Muscle of back (tissue), 13 donors: Measurements from ENCODE around the gene GCKR. TPM values are rescaled to one million over a fixed set of nuclear protein-coding genes. Genes with fewer than 3 reads are reported as not detected.

Source experiments
- DNase-seq, 3 donors: peaks; one replicate each; pipeline versions ENCODE4 v3.0.0 to v3.0.0-alpha.2; 2013
- long read RNA-seq, 9 donors: transcript quantifications; one replicate each; lab custom pipeline, GENCODE V29; 2026
- polyA plus RNA-seq, 10 donors: library from polyadenylated mRNA; unstranded; fragments of 120-200 nt; gene quantifications; one replicate each; pipeline ENCODE4 v1.2.1, GENCODE V29; 2013; ENCODE audit not compliant: insufficient read length in 10 of 10

GCKR gene
- under 1 TPM in 2 of 10 donors, not detected in 8; 0.05 to 0.29 TPM for polyA plus RNA-seq
- long read RNA-seq, donor 1 = 0 reads
- long read RNA-seq, donor 2 = 0 reads
- long read RNA-seq, donor 3 = 0 reads
- long read RNA-seq, donor 4 = 0 reads
- long read RNA-seq, donor 5 = 0 reads
- long read RNA-seq, donor 6 = 0 reads
- long read RNA-seq, donor 7 = 0 reads
- long read RNA-seq, donor 8 = 0 reads
- long read RNA-seq, donor 9 = 0 reads

- DNase-seq = no peak
Measured at GRCh38 chr2:27496357-27497287, at the start of gene GCKR. GCKR (plus strand) TSS chr2:27496839; CDS start chr2:27496905, 66 bp downstream.

DNA sequence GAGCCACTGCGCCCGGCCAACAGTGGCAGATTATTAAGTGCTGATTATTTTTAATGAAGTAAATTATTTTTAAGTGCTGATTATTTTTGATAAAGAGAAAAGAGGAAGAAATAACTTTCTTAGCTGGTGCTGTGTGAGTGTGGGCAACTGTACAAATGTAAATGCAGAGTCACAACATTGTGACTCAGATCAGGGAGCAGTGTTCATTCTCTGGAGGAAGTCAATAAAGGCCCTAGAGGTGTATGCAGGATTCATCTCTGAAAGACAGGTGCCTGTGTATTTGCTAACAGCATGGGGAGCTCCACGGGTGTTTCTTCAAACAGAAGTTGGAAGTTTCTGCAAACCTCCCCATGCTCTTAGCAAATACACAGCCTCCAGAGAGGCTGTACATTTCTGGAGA, 48.3 kb upstream of the GCKR start:
- DNase-seq = no peak

- no peak for DNase-seq
Measured at GRCh38 chr2:27451095-27451494, 45.5 kb upstream of the GCKR start.

DNA sequence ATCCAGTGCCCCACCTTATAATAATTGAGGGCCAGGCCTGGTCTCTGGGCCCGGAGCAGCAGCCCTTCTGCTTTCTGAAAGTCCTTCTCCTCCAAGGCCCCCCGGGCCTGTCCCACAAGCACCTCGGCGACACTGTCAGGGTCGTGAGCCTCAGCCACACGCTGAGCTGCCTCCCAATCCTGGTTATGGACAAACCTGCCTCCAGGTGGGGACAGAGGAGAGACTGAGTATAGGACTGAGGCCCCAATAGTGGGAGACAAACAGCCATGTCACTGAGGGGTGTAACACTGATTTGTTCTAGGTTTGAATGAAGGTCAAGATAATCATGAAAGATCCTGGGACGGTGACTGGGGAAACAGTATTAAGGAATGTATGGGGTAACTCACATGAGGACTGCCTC, 42.7 kb upstream of the GCKR start:
- no peak for DNase-seq

DNA sequence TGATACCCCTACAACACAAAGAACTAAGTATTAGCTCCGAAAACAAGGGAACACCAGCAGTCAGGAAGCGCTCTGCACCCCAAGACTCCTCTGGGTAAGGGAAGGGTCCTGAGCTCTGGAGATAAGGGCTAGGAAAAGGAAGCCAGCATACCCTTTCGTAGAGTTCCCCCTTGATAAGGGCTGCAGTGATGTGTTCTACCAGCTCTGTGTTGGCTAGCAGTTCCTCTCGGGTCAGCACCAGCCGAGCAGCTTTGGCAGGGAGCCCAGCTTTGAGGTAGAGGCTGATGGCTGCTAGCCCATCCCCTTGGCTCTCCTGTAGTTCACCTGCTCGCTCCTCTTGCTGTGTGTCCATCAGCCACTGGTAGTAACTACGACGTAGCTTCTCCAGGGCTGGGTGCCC, 35.5 kb upstream of the GCKR start:
- DNase-seq = no peak

GRCh38 chr2:27464443-27464842, 32.2 kb upstream of the GCKR start:
- no peak for DNase-seq

- no peak for DNase-seq
Measured at GRCh38 chr2:27471961-27472360, 24.7 kb upstream of the GCKR start.

- no peak for DNase-seq
Measured at GRCh38 chr2:27485496-27485895, 11.1 kb upstream of the GCKR start.

- DNase-seq = no peak
Measured at GRCh38 chr2:27489118-27489497, 7.5 kb upstream of the GCKR start.

DNA sequence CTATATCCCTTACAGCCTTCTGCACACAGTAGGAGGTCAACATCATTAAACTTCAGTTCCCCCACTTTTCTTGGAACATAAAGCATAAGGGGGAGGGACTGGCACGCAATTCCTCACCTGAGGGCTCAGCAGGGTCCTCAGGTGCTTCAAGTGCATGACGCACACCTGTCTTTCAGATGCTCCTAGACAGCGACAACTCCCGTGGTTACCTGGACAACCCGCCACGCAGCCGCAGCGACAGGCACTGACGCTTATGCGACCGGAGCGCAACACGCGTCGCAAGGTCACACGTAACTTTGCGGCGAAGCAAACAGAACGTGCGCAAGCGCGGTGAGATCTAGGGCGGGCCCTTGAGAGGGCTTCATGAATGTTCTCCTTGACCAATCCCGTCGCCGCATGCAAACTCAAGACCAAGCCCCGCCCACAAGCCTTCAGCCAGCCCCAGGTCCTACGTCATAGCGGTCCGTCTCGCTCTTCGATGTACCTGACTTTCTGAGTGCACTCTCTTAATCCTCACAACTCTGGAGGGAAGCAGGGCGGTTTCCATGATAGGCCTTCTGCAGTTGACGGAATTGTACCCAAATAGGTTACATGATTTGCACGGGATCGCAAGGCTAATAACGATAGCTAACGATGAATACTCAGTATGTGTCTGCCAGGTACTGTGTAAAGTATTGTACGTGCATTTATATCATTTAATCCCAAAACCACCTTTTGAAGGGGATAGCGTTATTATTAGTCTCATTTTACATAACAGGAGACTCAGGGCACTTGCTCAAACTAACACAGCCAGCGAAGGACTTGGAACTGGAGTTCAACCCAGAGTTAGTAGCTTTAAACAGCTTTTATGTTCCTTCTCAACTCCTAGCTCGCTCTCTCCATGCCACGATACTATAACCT, 6.9 kb upstream of the GCKR start, which contains the start of gene IFT172:
IFT172 (minus strand) TSS at position 246 of the 900 bp plus-strand sequence; CDS start at position 156, 90 bp downstream.
- peak; percentile 98 for DNase-seq

- no peak for DNase-seq
Measured at GRCh38 chr2:27492557-27492956, 4.1 kb upstream of the GCKR start.

GRCh38 chr2:27493948-27494283, 2.7 kb upstream of the GCKR start:
- DNase-seq = no peak

GRCh38 chr2:27494284-27494943, 2.2 kb upstream of the GCKR start:
- peak in 2 of 3 donors; percentile 21 to 39 for DNase-seq

- DNase-seq = peak in 2 of 3 donors; percentile 35 to 63
Measured at GRCh38 chr2:27494944-27495554, 1.6 kb upstream of the GCKR start, which contains the start of gene FNDC4. FNDC4 (minus strand) TSS chr2:27495200; CDS start chr2:27494679, 521 bp downstream.

- no peak for DNase-seq
Measured at GRCh38 chr2:27495840-27496356, 741 bp upstream of the GCKR start.

DNA sequence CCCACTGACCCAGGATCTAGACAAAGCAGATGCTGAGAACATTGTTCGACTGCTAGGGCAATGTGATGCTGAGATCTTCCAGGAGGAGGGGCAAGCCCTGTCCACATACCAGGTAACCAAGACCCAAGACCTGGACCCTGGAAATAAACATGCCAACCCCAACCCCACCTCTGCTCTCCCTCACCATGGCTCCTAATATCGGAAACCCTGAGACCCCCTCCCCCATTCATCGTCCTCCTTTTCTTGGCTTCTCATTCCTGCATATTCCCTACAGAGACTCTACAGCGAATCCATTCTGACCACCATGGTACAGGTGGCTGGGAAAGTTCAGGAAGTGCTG, 619 bp downstream of the GCKR start:
- no peak for DNase-seq

DNA sequence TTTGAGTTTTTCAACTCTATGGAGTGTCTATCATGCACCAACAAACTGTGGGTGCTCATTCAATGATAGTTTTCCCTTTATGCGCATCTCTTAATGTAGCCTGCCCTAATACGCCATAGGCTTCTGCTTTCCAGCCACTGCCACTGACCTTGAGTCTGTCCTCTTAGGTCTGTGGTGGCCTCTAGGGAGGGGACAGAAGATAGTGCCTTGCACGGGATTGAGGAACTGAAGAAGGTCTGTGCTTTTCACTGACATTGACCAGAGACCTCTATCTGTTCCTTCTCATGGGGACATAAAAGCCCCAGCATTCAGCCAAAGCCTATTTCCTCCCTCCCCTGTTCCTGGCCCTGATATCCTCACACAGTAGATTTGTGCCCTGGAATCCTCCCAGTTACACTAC, 2.3 kb downstream of the GCKR start:
- no peak for DNase-seq

DNA sequence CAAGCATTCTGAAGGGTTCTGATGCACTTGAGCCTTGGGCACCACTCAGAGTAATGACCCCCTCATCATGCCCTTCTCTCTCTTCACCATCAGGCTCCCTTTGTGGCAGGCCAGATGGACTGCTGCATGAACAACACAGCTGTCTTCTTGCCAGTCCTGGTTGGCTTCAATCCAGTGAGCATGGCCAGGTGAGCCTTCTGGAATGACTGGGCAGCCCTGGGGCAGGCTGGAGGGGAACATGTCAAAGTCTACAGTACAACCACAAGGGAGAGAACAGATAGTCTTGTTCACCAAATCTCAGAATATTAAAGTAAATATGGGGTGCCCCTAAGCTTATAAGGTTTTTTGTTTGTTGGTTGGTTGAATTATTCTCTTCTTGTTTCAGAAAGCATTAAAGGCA, 4.4 kb downstream of the GCKR start:
- DNase-seq = no peak

GRCh38 chr2:27502142-27502541, 5.5 kb downstream of the GCKR start:
- DNase-seq = no peak

DNA sequence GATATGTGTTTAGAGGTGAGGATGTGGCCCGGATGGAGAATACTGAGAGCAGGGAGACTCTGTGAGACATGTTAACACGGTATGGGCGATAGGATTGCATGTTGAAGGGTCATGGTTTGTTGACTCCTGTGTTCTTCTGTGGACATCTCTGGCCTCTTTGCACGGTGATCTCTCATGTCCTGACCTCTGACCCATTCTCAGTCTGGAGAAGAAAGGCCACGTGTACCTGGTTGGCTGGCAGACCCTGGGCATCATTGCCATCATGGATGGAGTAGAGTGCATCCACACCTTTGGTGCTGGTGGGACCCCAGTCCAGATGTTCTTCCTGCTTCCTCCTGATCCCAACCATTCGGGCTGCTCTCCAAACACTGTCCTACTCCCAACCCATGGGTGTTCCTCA, 9.9 kb downstream of the GCKR start:
- no peak for DNase-seq

GRCh38 chr2:27507293-27507692, 10.7 kb downstream of the GCKR start:
- DNase-seq = no peak
